Left ventricle myocardium superior (tissue), 1 donor: ENCODE data around the gene NBPF9. TPM values are rescaled to one million over a fixed set of nuclear protein-coding genes. Genes with fewer than 3 reads are reported as not detected.
"Not testable (repeated sequence)": the region's sequence is repeated elsewhere in the genome, so short reads cannot be mapped to it uniquely, and the experiment has no call there.

Source experiments
- ATAC-seq: fragments of 200-7000 bp; cut with Tn5 transposase; one replicate; pipeline ENCODE4 v1.9.1; 2020; ENCODE audit warnings: mild to moderate bottlenecking, moderate library complexity
- DNase-seq: peaks from one replicate; pipeline ENCODE4 v3.0.0-alpha.2; 2020
- intact Hi-C: fragments of 100-400 bp; cut with micrococcal nuclease; formaldehyde crosslinking; loops from one replicate; pipeline ENCODE4 v1.11.0; 2022
- long read RNA-seq: library from polyadenylated mRNA; unstranded; transcript quantifications from one replicate; pipeline ENCODE4 v2.0.0, GENCODE V29; 2021
- total RNA-seq: library from RNA; stranded (reverse); fragmentation: NEBNext Ultra II Directional; extraction: Animal tissue kit (Norgen Biotek cat#: 25700); gene quantifications from one replicate; pipeline ENCODE4 v1.2.1, GENCODE V29; 2021
- donor health status: DM: no; HTN: yes; CAD: no; lungs with severe emphysema.

NBPF9 gene, protein sequence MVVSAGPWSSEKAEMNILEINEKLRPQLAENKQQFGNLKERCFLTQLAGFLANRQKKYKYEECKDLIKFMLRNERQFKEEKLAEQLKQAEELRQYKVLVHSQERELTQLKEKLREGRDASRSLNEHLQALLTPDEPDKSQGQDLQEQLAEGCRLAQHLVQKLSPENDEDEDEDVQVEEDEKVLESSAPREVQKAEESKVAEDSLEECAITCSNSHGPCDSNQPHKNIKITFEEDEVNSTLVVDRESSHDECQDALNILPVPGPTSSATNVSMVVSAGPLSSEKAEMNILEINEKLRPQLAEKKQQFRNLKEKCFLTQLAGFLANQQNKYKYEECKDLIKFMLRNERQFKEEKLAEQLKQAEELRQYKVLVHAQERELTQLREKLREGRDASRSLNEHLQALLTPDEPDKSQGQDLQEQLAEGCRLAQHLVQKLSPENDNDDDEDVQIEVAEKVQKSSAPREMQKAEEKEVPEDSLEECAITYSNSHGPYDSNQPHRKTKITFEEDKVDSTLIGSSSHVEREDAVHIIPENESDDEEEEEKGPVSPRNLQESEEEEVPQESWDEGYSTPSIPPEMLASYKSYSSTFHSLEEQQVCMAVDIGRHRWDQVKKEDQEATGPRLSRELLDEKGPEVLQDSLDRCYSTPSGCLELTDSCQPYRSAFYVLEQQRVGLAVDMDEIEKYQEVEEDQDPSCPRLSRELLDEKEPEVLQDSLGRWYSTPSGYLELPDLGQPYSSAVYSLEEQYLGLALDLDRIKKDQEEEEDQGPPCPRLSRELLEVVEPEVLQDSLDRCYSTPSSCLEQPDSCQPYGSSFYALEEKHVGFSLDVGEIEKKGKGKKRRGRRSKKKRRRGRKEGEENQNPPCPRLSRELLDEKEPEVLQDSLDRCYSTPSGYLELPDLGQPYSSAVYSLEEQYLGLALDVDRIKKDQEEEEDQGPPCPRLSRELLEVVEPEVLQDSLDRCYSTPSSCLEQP (N-terminal part only)
- total RNA-seq: 5.1 TPM
- long read RNA-seq, partial matches to known transcripts: 2 of 6 reads
- long read RNA-seq, other reads (novel, unspliced or antisense): 4 of 6 reads

DNA sequence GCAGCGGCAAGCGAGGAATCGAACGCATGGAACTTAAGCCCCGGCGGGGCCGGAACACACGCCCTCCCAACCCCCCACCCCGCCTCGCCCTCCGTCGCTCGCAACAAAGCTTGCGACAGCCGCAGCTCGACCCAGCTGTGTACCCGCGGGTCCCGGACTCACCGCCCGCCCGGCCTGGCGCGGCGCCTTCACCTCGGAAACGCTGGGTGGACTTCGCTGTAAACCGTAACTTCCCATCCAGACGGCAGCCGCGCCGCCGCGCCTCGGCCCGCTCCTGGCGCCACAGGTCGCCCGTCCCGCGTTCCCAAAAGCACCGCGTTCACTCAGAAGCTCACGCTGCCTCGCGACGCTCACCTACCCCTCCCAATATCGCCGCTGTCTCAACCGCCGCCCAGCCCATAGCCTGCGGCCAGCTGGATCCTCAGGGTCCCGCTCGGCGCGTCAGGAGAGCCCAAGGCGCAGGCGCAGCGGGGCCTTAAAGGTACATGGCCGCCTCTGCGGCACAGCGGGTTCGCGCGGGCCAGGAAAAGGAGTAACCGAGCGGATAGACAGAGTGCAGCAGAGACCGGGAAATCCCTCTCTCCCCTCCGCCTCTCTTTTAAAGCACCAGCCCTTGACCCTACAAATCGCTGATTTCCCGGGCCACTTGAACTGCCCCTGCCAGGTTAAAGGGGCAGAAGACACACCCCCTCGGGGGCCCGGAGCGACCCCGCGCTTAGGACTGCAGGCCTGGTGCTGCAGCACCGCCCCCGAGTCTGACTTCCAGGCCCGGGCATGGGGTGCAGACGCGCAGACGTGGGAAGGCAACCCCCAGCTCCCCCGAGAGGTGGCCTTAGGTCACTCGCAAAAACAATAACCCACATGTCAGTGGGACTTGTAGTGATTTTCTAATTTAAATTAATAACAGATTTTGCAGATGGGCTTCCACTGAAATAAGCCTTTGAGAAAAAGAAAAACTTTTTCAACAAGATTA is at the start of gene NBPF9:
Gene NBPF9 (minus strand): TSS at position 443 of the 973 bp plus-strand sequence. CDS start 21,412 bp downstream, outside the sequence.
- intact Hi-C loops: not testable (repeated sequence)
- ATAC-seq (peak; percentile 100), DNase-seq (peak; percentile 81)

DNA sequence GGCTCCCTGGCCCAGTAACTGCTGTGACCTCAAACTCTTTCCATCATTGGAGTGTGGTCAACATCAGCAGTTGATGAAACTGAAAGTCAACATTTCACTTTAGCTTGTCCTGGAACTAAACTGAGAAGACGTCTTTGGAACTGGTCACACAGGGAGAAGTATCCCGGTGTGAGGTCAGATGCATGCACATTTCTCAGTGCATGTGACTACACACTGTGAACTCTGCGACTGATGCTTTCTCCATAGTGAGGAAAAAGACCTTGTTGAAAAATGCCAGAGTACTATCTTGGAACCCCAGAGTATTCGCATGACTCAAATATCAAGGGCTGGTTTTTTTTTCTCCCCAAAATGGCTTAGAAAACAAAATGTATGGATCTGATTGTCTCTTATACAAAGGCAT is 46.6 kb upstream of the NBPF9 start:
- DNase-seq, ATAC-seq, intact Hi-C loops: not testable (repeated sequence)

DNA sequence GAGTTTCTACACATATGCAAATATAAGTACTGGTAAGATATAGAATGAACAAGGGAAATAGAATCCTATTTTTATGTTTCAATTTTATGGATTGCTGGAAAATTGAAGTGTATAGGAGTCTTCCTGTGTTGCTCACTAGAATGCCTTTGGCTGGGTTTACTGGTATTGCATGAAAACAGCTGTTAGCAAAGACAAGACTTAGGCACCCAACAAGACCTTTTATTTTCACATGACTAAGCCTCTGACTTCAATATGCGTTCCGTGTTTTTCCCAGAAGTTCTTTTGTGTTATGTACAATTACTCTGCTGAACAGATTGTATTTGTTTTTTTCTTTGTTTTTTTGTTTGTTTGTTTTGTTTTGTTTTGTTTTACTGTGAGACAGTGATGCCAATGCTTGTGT is 34.2 kb upstream of the NBPF9 start:
- intact Hi-C loops, DNase-seq: not testable (repeated sequence)

DNA sequence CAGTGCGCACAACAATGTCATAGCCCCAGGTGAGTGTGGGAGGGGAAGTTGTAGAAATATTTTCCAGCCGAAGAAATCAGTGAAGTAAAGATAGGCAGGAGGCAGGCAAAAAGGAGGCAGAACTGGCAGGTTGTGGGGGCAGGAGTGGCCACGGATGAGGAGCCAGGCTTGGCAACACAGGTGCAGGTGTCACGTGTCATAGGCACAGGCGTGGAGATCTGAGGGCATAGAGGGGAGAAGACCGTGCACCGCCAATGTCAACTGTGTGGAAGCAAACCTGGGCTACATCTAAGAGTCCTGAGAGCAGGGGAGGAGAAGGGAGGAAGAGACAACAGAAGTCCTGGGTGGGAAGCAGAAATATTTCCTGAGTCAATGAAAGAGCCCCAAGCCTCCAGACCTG is 27.6 kb upstream of the NBPF9 start:
- DNase-seq, intact Hi-C loops, ATAC-seq: not testable (repeated sequence)

More for the DNA sequence above, 34.2 kb upstream of the NBPF9 start:
- ATAC-seq: not testable (repeated sequence)

DNA sequence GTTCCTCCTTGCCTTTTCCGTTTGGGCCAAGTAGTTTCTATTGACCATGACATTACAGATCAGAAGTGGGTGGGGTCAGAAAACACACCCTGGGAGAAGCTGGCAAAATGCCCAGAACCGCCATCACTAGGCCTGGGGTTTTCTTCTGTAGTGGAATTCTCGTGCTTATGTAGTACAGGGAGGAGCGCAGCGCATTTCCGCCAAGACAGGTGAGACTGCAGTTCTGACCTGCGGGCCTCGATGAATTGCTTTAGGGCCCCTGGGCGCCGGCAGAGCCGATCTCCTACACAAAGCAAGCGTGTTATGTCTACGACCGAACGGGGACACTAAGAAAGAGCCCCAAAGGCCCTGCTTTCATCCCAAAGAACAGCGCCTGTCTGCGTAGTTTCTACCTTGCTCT is 25.9 kb upstream of the NBPF9 start:
- ATAC-seq, intact Hi-C loops, DNase-seq: not testable (repeated sequence)

DNA sequence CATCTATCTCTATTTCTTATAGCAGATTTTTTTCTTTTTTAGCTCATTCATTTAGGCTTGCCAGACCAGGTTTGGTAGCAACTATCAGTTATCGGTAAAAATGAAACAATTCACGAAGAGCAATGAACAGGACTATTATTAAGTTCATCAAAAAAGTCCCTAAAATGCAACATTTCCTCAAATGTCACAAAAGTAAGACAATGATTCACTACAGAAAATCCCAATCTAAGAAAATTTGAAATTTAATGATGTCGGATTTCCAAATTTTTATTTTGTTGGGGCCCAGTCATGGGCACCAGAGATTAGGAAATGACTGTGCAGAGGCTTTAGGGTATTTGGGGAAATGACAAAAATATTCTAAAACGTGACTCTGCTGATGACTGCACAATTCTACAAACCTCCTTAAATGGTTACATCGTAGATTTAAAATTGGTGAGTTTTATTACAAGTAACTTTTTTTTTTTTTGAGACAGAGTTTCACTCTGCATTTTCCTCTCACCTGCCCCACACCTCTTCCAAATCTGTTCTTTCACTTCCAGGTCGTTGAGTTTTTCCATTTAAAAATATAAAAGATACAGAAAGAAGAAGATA is 23.3 kb upstream of the NBPF9 start:
- DNase-seq, ATAC-seq, intact Hi-C loops: not testable (repeated sequence)

DNA sequence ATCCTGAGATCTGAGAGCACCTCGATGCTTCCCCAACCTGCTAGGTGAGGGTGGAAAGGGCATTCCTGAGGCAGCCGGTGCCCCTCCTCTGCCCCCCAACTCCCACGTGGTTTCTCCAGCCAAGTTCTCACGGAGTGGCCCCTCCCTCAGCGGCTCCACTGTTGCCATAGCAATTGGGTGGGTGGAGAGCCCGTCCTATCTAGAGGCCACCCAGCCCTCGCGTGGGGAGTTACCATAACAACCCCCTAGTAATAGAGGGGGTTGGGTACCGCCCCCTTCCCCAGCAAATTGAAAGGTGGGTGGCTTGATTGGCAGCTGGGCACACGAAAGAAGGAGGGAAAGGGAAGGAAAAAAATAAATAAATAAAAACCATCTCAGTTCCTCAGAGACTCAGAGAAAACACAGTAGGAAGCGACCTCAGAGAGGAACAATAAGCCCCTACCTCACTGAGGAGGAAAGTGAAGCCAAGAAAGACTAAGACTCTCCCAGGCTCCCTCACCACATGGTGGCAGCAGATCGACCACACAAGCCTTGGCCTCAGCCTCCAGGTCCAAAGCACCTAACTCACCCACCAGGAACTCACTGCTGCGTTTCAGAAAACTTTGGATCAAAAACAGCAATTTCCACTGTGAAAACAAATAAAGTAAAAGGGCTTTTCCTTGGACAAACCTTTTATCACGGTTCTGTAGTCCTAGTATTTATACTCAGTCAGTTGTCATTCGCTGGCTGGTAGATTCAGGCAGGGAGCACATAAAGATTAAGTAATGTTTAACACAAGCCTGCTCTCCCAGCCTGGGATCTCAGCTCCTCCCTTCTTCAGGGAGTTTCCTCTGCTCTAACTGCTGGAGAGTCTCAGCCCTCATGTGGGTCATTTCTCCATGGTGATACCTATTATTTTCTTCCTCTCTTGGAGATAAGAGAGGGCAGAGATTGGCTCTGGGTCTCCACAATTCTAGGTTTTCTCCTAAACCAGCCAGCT is 20.9 kb upstream of the NBPF9 start:
- DNase-seq, intact Hi-C loops: not testable (repeated sequence)
- peak; percentile 50 for ATAC-seq

DNA sequence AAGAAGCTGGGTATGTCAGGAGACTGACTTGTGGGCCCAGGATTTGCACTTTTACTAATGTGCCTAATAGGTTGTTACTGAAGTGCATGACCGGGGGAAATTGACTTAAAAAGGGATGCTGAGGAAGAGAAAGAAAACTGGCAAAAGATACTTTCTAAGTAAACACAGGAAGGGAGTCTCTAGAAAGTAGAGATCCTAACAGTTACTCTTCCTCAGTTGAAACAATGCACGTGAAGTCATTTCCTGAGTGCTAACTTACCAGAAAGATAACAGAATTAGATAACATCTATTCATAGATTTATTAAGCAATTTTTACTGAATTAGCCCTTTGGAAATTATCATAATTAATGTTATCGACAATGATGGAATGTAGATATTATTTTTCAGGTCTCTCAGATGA is 9.5 kb upstream of the NBPF9 start:
- ATAC-seq, DNase-seq, intact Hi-C loops: not testable (repeated sequence)

DNA sequence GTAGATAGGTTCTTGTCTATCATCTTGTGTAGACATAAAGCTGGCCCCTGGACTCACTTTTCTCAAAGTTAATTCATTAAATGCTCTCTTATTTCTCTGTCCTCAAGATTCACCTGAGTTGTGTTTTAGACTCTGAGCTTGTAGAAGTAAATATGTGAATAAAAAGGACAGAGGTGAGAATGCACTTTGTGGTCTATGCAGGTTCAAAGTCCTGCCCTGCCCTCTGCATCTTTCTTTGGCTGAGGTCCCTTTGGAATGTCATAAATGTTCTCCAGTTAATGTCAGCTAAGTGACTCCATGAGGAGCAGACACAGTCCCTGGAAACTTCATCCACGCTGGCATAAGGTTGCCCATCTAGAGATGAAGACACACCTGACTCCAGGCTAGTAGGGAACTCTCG is 7.0 kb upstream of the NBPF9 start:
- DNase-seq, ATAC-seq, intact Hi-C loops: not testable (repeated sequence)

DNA sequence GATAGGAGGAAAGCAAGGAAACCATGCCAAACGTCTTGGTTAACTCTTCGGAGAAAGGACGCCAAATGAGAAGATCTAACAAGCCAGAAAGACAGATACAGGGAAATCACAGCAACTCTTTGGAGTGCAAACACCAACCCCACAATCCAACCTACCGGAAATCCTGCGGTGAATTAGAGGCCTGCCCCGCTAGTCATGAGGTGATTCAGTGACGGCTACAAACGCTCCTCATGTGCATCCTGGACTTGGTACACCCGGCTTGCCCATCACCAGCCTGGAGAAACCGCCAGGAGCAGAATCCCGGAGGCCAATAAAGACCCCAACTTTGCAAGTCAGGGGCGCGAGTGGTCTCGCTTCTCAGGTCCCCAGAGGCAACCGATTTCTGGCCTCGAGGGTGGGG is 777 bp downstream of the NBPF9 start:
- DNase-seq, intact Hi-C loops: not testable (repeated sequence)
- ATAC-seq: peak; percentile 69

DNA sequence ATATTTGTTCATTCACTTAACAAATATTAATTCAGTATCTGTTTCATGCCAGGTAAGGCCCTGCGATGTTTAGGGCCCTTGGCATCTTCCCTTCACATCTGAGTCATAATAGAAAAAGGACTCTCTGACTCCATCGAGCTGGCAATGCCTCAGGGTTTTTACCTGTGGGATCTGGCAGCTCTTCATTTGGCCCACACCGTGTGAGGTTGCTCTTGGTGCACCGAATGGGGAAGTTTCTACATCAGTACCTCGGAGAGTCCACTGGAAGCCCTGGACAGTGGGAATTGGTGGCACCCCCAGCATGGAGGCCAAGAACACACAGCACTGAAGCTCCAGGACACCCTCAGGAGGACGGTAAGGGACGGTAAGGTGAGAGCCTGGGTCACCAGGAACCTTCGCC is 5.1 kb downstream of the NBPF9 start:
- ATAC-seq, DNase-seq, intact Hi-C loops: not testable (repeated sequence)

DNA sequence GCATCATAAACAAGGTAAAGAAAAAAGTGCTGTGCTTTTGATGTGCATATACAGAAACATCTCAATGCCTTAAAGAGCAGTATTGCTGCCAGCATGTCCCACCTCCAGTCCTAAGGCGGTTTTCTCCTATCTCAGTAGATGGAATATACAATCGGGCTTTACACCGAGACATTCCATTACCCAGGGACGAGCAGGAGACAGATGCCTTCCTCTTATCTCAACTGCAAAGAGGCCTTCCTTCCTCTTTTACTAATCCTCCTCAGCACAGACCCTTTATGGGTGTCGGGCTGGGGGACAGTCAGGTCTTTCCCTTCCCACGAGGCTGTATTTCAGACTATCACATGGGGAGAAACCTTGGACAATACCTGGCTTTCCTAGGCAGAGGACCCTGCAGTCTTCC is 10.2 kb downstream of the NBPF9 start:
- ATAC-seq, intact Hi-C loops: not testable (repeated sequence)

DNA sequence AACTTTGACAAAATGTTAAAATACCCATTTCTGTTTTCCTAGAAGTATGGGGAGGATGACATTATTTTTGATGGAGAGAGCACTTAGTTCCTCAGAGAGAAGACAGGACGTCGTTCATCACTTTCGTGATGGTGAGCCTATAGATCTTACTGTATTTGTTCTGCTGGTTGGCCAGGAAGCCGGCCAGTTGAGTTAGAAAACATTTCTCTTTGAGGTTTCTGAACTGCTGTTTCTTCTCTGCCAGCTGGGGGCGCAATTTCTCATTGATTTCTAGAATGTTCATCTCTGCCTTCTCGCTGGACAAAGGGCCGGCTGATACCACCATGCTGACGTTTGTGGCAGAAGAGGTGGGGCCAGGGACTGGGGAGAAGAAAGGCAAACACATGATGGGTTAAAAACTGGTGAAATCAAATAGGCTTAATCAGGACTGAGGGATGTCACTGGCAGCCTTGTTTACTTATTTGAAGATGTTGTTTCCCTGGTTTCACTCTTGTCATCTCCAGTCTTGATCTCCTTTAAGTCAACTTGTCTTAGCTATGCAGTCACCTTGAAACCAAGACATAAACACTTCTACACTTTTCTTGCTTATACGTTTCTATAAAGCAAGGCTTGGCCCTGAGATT is 27.7 kb downstream of the NBPF9 start:
- ATAC-seq, intact Hi-C loops, DNase-seq: not testable (repeated sequence)

More for the DNA sequence above, 10.2 kb downstream of the NBPF9 start:
- DNase-seq: not testable (repeated sequence)

DNA sequence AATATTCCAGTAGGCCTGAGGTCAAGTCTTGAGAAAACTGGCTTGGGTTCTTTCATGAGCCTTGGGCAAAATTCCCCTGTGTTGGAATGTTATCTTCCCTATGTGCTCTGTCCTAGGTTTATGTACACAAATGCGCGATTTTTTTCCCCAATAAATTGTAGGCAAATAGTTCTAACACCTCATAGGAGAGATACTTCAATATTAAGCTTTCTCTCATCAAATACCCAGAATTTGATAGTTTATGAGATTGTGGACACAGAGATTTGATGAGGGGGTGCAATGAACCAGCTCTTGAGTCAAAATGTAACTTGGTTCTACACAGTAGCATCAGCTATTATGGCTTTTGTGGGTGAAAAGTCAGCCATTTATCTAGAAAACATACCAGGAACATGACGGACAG is 38.7 kb downstream of the NBPF9 start:
- ATAC-seq, DNase-seq, intact Hi-C loops: not testable (repeated sequence)

DNA sequence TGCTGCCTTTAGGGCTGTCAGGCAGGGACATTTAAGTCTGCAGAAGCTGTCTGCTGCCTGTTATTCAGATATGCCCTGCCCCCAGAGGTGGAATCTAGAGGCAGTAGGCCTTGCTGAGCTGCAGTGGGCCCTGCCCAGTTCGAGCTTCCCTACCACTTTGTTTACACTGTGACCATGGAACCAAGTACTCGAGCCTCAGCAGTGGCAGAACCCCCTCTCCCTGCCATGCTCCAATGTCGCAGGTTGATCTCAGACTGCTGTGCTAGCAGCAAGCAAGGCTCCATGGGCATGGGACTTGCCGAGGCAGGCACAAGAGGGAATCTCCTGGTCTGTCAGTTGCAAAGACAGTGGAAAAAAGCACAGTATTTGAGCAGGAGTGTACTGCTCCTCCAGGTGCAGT is 60.3 kb downstream of the NBPF9 start:
- intact Hi-C loops: not testable (repeated sequence)
- peak; percentile 60 for ATAC-seq
- peak; percentile 32 for DNase-seq

DNA sequence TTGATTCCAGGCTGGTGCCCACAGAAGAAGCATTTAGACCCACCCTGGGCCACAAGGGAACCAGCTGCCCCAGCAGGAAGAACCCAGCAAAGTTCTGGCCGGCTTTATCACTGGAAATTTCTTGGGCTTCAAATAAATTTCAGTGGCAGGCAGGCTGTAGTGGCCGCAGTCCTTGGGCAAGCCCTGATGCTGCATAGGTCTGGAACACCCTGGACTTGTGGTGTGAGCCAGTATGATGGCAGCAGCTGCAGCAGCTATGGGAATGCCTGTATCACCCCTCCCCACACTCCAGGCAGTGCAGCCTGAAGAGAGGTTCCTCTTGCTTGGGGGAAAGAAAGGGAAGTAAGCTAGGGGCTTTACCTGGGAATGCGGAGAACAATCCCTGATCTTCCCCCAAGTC is 69.4 kb downstream of the NBPF9 start:
- ATAC-seq: peak; percentile 33
- DNase-seq, intact Hi-C loops: not testable (repeated sequence)
